Measurements from ENCODE around the gene THAP10. TPM values are rescaled to one million over a fixed set of nuclear protein-coding genes. Genes with fewer than 3 reads are reported as not detected.
A peak's percentile ranks its signal among the peaks of the same experiment; 100 is the strongest.

The THAP10 gene
- total RNA-seq, 2 experiments from 2014 or later, result not detected

GRCh38 chr15:70857562-70858285 lies 34.5 kb downstream of the THAP10 start:
- ATAC-seq (no peak), DNase-seq (no peak)
- Mint-ChIP-seq H3K36me3 (ENCODE audit: low read depth) (no peaks in the 10 kb centered on the region), H3K9me3 (no peaks in the 10 kb centered on the region), H3K27me3 (peaks cover 17% of the 10 kb centered on the region), H3K27ac (no peak overlapping the region), H3K4me3 (no peak overlapping the region), H3K4me1 (ENCODE audit: low read depth) (peaks cover 6% of the 10 kb centered on the region)
- intact Hi-C loops (cut with micrococcal nuclease), result no loop called here
- POLR2A ChIA-PET, result no interaction called here
- CTCF ChIA-PET, result no interaction called here
- TF ChIP-seq CTCF (IDR thresholded peaks at IDR 0.05), result no peak

GRCh38 chr15:70856884-70857561 lies 35.2 kb downstream of the THAP10 start:
- Mint-ChIP-seq H3K27ac (no peak overlapping the region), H3K4me3 (no peak overlapping the region), H3K36me3 (ENCODE audit: low read depth) (no peaks in the 10 kb centered on the region), H3K27me3 (peaks cover 23% of the 10 kb centered on the region), H3K4me1 (ENCODE audit: low read depth) (peaks cover 6% of the 10 kb centered on the region), H3K9me3 (no peaks in the 10 kb centered on the region)
- CTCF ChIA-PET, result interaction anchor here (1.1 kb wide), 1 partner anchor 14 kb away, joined by 3 read pairs; no protein-coding TSS in a partner anchor
- intact Hi-C loops (cut with micrococcal nuclease), result no loop called here
- TF ChIP-seq CTCF (IDR thresholded peaks at IDR 0.05), result no peak
- POLR2A ChIA-PET, result no interaction called here
- ATAC-seq (no peak), DNase-seq (no peak)

GRCh38 chr15:70856177-70856883 lies 35.9 kb downstream of the THAP10 start:
- H3K27ac Mint-ChIP-seq, result no peak overlapping the region
- no peak overlapping the region for H3K4me3 Mint-ChIP-seq
- ChIA-PET POLR2A (no interaction called here), CTCF (interaction anchor here (1.1 kb wide), 1 partner anchor 13 kb away, joined by 3 read pairs; no protein-coding TSS in a partner anchor)
- peaks cover 6% of the 10 kb centered on the region for H3K4me1 Mint-ChIP-seq (ENCODE audit: low read depth)
- intact Hi-C loops (cut with micrococcal nuclease), result no loop called here
- DNase-seq (no peak), ATAC-seq (no peak)
- H3K36me3 Mint-ChIP-seq (ENCODE audit: low read depth), result no peaks in the 10 kb centered on the region
- no peaks in the 10 kb centered on the region for H3K9me3 Mint-ChIP-seq
- peaks cover 30% of the 10 kb centered on the region for H3K27me3 Mint-ChIP-seq
- no peak for TF ChIP-seq CTCF (IDR thresholded peaks at IDR 0.05)

- ATAC-seq (no peak), DNase-seq (no peak)
- no peaks in the 10 kb centered on the region for H3K36me3 Mint-ChIP-seq (ENCODE audit: low read depth)
- H3K4me3 Mint-ChIP-seq, result no peak overlapping the region
- peaks cover 6% of the 10 kb centered on the region for H3K4me1 Mint-ChIP-seq (ENCODE audit: low read depth)
- peaks cover 34% of the 10 kb centered on the region for H3K27me3 Mint-ChIP-seq
- intact Hi-C loops (cut with micrococcal nuclease), result no loop called here
- ChIA-PET CTCF (no interaction called here), POLR2A (no interaction called here)
- H3K27ac Mint-ChIP-seq, result no peak overlapping the region
- H3K9me3 Mint-ChIP-seq, result no peaks in the 10 kb centered on the region
- no peak for TF ChIP-seq CTCF (IDR thresholded peaks at IDR 0.05)
Observed at GRCh38 chr15:70855764-70856163, 36.5 kb downstream of the THAP10 start.

GRCh38 chr15:70854666-70854976 lies 37.6 kb downstream of the THAP10 start:
- no peak for TF ChIP-seq CTCF (IDR thresholded peaks at IDR 0.05)
- no peak for DNase-seq
- peaks cover 6% of the 10 kb centered on the region for H3K4me1 Mint-ChIP-seq (ENCODE audit: low read depth)
- no peak for ATAC-seq
- intact Hi-C loops (cut with micrococcal nuclease), result no loop called here
- H3K4me3 Mint-ChIP-seq, result peak overlapping the region; percentile 55
- no peaks in the 10 kb centered on the region for H3K9me3 Mint-ChIP-seq
- peaks cover 37% of the 10 kb centered on the region for H3K27me3 Mint-ChIP-seq
- ChIA-PET POLR2A (no interaction called here), CTCF (no interaction called here)
- H3K27ac Mint-ChIP-seq, result no peak overlapping the region
- H3K36me3 Mint-ChIP-seq (ENCODE audit: low read depth), result no peaks in the 10 kb centered on the region

All from activated CD8-positive, alpha-beta T cell treated with anti-CD3 and anti-CD28 coated beads for 36 hours (primary cell).